Tibial nerve (tissue), 4 donors: ENCODE results near the gene NEU2. TPM values are rescaled to one million over a fixed set of nuclear protein-coding genes. Genes with fewer than 3 reads are reported as not detected.

ENCODE experiments used
- DNase-seq, 2 donors: peaks; one replicate each; pipeline ENCODE4 v3.0.0-alpha.2; 2019; ENCODE audit warnings: low spot score in 2 of 2
- H3K27ac ChIP-seq, 4 donors: fragments of 200-600 bp; sonication (generic) in 3 of 4; one replicate each; pipeline ENCODE4 v1.5.1; 2017 to 2019; ENCODE audit warnings: mild to moderate bottlenecking in 1 of 4
- H3K27me3 ChIP-seq, 2 donors: fragments of 200-600 bp; sonication (generic) in 1 of 2; one replicate each; pipeline versions ENCODE4 v1.5.1 to v1.6.0; 2017 to 2019
- H3K36me3 ChIP-seq, 3 donors: fragments of 200-600 bp; sonication (generic); one replicate each; pipeline ENCODE4 v1.5.1; 2018 to 2019
- H3K4me1 ChIP-seq, 4 donors: fragments of 200-600 bp; sonication (generic) in 3 of 4; one replicate each; pipeline ENCODE4 v1.5.1; 2017 to 2019
- H3K4me3 ChIP-seq, 4 donors: fragments of 200-600 bp; sonication (generic) in 3 of 4; one replicate each; pipeline ENCODE4 v1.5.1; 2017 to 2019; ENCODE audit warnings: mild to moderate bottlenecking in 1 of 4, moderate library complexity in 1 of 4
- H3K9me3 ChIP-seq, 4 donors: fragments of 200-600 bp; sonication (generic) in 3 of 4; one replicate each; pipeline ENCODE4 v1.5.1; 2017 to 2019
- CTCF ChIP-seq, 5 experiments: fragments of 200-600 bp in 3 of 5; fragments of 450-650 bp in 2 of 5; sonication (generic) in 3 of 5; IDR thresholded peaks; one replicate each; pipeline ENCODE4 v1.5.1; 2016 to 2019; ENCODE audit warnings: antibody characterized with exemption in 5 of 5, mild to moderate bottlenecking in 3 of 5, moderate library complexity in 2 of 5
- EP300 ChIP-seq, 2 donors: sonication (generic); formaldehyde crosslinking; IDR thresholded peaks; one replicate each; pipeline ENCODE4 v1.6.1; 2017; ENCODE audit warnings: antibody characterized with exemption in 2 of 2, mild to moderate bottlenecking in 1 of 2
- POLR2A ChIP-seq, 2 donors: fragments of 450-650 bp; IDR thresholded peaks; one replicate each; pipeline ENCODE4 v1.6.1; 2017; ENCODE audit warnings: antibody characterized with exemption in 2 of 2, mild to moderate bottlenecking in 2 of 2, moderate library complexity in 2 of 2
- WGBS, 2 donors: methylation state at CpG; one replicate each; pipeline ENCODE4 v1.1.5; 2018; 5-methylcytosine and 5-hydroxymethylcytosine counted together
- total RNA-seq, 4 donors: library from RNA; depleted of rRNA; stranded (reverse); fragments of >200 nt; gene quantifications; one replicate each; pipeline ENCODE4 v1.1.0, GENCODE V29; 2016

NEU2 gene
- total RNA-seq, 4 donors from 2014 or later = not detected

- no peaks in the 10 kb centered on the region for H3K9me3 ChIP-seq
- no peak for TF ChIP-seq EP300 (IDR thresholded peaks at IDR 0.05)
- no peak for TF ChIP-seq CTCF (IDR thresholded peaks at IDR 0.05)
- no peak for TF ChIP-seq POLR2A (IDR thresholded peaks at IDR 0.05)
- H3K4me3 ChIP-seq = no peak overlapping the region
- WGBS, 2 donors = 95 to 96% methylated on average over 9 of the region's 9 CpGs
- no peak for DNase-seq
- no peaks in the 10 kb centered on the region for H3K27me3 ChIP-seq
- H3K27ac ChIP-seq = no peak overlapping the region
- H3K36me3 ChIP-seq = no peaks in the 10 kb centered on the region
- H3K4me1 ChIP-seq = peaks cover 0 to 6% (median 2%) of the 10 kb centered on the region in 4 donors
Measured at GRCh38 chr2:233029321-233029720, 3.2 kb upstream of the NEU2 start.

GRCh38 chr2:233031556-233032500 lies 644 bp upstream of the NEU2 start:
- Histone ChIP-seq H3K9me3 (no peaks in the 10 kb centered on the region), H3K27ac (no peak overlapping the region), H3K36me3 (no peaks in the 10 kb centered on the region), H3K27me3 (no peaks in the 10 kb centered on the region), H3K4me3 (no peak overlapping the region), H3K4me1 (peaks cover 0 to 6% (median 2%) of the 10 kb centered on the region in 4 donors)
- 52 to 57% methylated on average over 27 of the region's 27 CpGs for WGBS, 2 donors
- TF ChIP-seq POLR2A (IDR thresholded peaks at IDR 0.05) (no peak), CTCF (IDR thresholded peaks at IDR 0.05) (no peak)
- DNase-seq = no peak

GRCh38 chr2:233033672-233034071 lies 1.2 kb downstream of the NEU2 start:
- no peak overlapping the region for H3K4me3 ChIP-seq
- H3K4me1 ChIP-seq = peaks cover 0 to 6% (median 2%) of the 10 kb centered on the region in 4 donors
- TF ChIP-seq CTCF (IDR thresholded peaks at IDR 0.05) (no peak), POLR2A (IDR thresholded peaks at IDR 0.05) (no peak)
- no peaks in the 10 kb centered on the region for H3K36me3 ChIP-seq
- H3K27ac ChIP-seq = no peak overlapping the region
- 83 to 89% methylated on average over 9 of the region's 9 CpGs for WGBS, 2 donors
- no peak for DNase-seq
- H3K9me3 ChIP-seq = no peaks in the 10 kb centered on the region
- H3K27me3 ChIP-seq = no peaks in the 10 kb centered on the region

- no peaks in the 10 kb centered on the region for H3K9me3 ChIP-seq
- 92 to 96% methylated on average over 29 to 33 of the region's 37 CpGs for WGBS, 2 donors
- DNase-seq = no peak
- no peak overlapping the region for H3K4me3 ChIP-seq
- H3K27ac ChIP-seq = no peak overlapping the region
- no peaks in the 10 kb centered on the region for H3K27me3 ChIP-seq
- TF ChIP-seq POLR2A (IDR thresholded peaks at IDR 0.05) = no peak
- no peak for TF ChIP-seq CTCF (IDR thresholded peaks at IDR 0.05)
- no peak for TF ChIP-seq EP300 (IDR thresholded peaks at IDR 0.05)
- peaks cover 0 to 6% (median 2%) of the 10 kb centered on the region in 4 donors for H3K4me1 ChIP-seq
- no peaks in the 10 kb centered on the region for H3K36me3 ChIP-seq
Measured at GRCh38 chr2:233034091-233034882, 1.8 kb downstream of the NEU2 start.
